Panc1 (cell line): ENCODE data around the gene PELI1. TPM values are rescaled to one million over a fixed set of nuclear protein-coding genes. Genes with fewer than 3 reads are reported as not detected.

ENCODE experiments used
- ATAC-seq: fragments of 200-7000 bp; cut with Tn5 transposase; 2 replicates; pipeline ENCODE4 v1.9.1; 2020; ENCODE audit warnings: mild to moderate bottlenecking, moderate library complexity
- BruUV-seq: library from RNA; stranded (reverse); fragments of 400-500 nt; replicated peaks from 2 replicates; lab custom pipeline; 2021; lab: Mats Ljungman, UMichigan
- CTCF ChIA-PET: fragments of 300-600 bp; sonication (Branson Sonifier 250); formaldehyde crosslinking; loops from one replicate; lab custom pipeline; 2022; ENCODE audit warnings: antibody characterized with exemption; lab: Charles Lee
- POLR2A ChIA-PET: fragments of 300-600 bp; sonication (Branson Sonifier 250); formaldehyde crosslinking; loops from one replicate; lab custom pipeline; 2022; ENCODE audit warnings: antibody characterized with exemption; lab: Charles Lee
- DNase-seq: peaks from one replicate; pipeline ENCODE4 v3.0.0-alpha.2; 2010; ENCODE audit warnings: low read depth, low spot score
- H3K27ac ChIP-seq: 2 replicates; pipeline ENCODE4 v1.5.1; 2011; ENCODE audit warnings: mild to moderate bottlenecking, low read length, inconsistent platforms
- H3K27me3 ChIP-seq: fragments of 200-500 bp; sonication (Bioruptor generic); 2 replicates; pipeline ENCODE4 v1.6.0; 2014; ENCODE audit warnings: low read length, inconsistent platforms; ENCODE audit not compliant: control insufficient read depth, insufficient read depth
- H3K36me3 ChIP-seq: fragments of 200-500 bp; sonication (Bioruptor generic); 2 replicates; pipeline ENCODE4 v1.5.1; 2014; ENCODE audit warnings: inconsistent platforms, mild to moderate bottlenecking, low read length, moderate library complexity; ENCODE audit not compliant: control insufficient read depth, insufficient read depth
- H3K4me1 ChIP-seq: 2 replicates; pipeline ENCODE4 v1.5.1; 2011; ENCODE audit warnings: inconsistent platforms, mild to moderate bottlenecking, low read length, moderate library complexity; ENCODE audit not compliant: control insufficient read depth, insufficient read depth
- H3K4me3 ChIP-seq, 2 experiments: 2 replicates each; pipeline ENCODE4 v1.5.1; 2011 to 2012; ENCODE audit warnings: low read depth in 2 of 2, low read length in 2 of 2, mild to moderate bottlenecking in 2 of 2, inconsistent platforms in 1 of 2, moderate library complexity in 1 of 2
- H3K9me3 ChIP-seq: fragments of 200-500 bp; sonication (Bioruptor generic); 2 replicates; pipeline ENCODE4 v1.5.1; 2014; ENCODE audit warnings: low read depth, mild to moderate bottlenecking, inconsistent platforms, low read length, moderate library complexity; ENCODE audit not compliant: control insufficient read depth, insufficient read depth
- CTCF ChIP-seq: fragments of 450-650 bp; IDR thresholded peaks from 2 replicates; pipeline ENCODE4 v1.5.1; 2017; ENCODE audit warnings: mild to moderate bottlenecking
- POLR2AphosphoS5 ChIP-seq: IDR thresholded peaks from 2 replicates; pipeline ENCODE4 v1.6.1; 2012; ENCODE audit warnings: mild to moderate bottlenecking, low read depth, low read length, moderate library complexity
- REST ChIP-seq, 2 experiments: IDR thresholded peaks; 2 replicates each; pipeline ENCODE4 v1.6.1; 2011 to 2012; ENCODE audit warnings: low read depth in 2 of 2, control low read depth in 1 of 2, low read length in 1 of 2, mild to moderate bottlenecking in 1 of 2, moderate library complexity in 1 of 2; ENCODE audit not compliant: insufficient read depth in 1 of 2
- SIN3A ChIP-seq: IDR thresholded peaks from 2 replicates; pipeline ENCODE4 v1.6.1; 2012; ENCODE audit warnings: low read depth, mild to moderate bottlenecking, low read length, moderate library complexity, borderline replicate concordance; ENCODE audit not compliant: insufficient read depth
- TCF7L2 ChIP-seq: IDR thresholded peaks from 2 replicates; pipeline ENCODE4 v1.6.1; 2011; ENCODE audit warnings: mild to moderate bottlenecking, low read depth, low read length, inconsistent platforms
- in situ Hi-C: cut with HindIII; loops from 2 replicates; pipeline ENCODE4 v1.10.0; 2016; ENCODE audit warnings: low sequenced_read_pairs, low pct_unique_long_range_greater_than_20kb
- intact Hi-C: fragments of 100-400 bp; cut with micrococcal nuclease; formaldehyde crosslinking; loops from one replicate; pipeline ENCODE4 v1.10.0; 2022; ENCODE audit not compliant: unreplicated experiment
- total RNA-seq: library from RNA; stranded (reverse); gene quantifications from one replicate; pipeline ENCODE4 v1.2.1, GENCODE V29; 2021; ENCODE audit not compliant: unreplicated experiment

Gene PELI1
- total RNA-seq, 1 experiment from 2014 or later: 6.7 TPM

- TF ChIP-seq REST (IDR thresholded peaks at IDR 0.05; ENCODE audit: insufficient read depth in 1 of 2, low read depth in 2 of 2, low read length in 1 of 2) (no peak), TCF7L2 (no peak), SIN3A (no peak), CTCF (no peak), POLR2AphosphoS5 (no peak)
- Histone ChIP-seq H3K27ac (0 out of 2 replicates have a peak overlapping the region, but pooled peaks have one; percentile 4), H3K36me3 (no peaks in the 10 kb centered on the region), H3K27me3 (no peaks in the 10 kb centered on the region), H3K4me1 (peaks cover 12% of the 10 kb centered on the region), H3K9me3 (no peaks in the 10 kb centered on the region), H3K4me3 (no peak overlapping the region)
- CTCF ChIA-PET: no interaction called here
- ATAC-seq (no peak), DNase-seq (no peak)
- in situ Hi-C loops (no loop called here), intact Hi-C loops (no loop called here)
- POLR2A ChIA-PET: no interaction called here
- BruUV-seq: no TSS peak
Measured at GRCh38 chr2:64114912-64115277, 29.3 kb downstream of the PELI1 start.

DNA sequence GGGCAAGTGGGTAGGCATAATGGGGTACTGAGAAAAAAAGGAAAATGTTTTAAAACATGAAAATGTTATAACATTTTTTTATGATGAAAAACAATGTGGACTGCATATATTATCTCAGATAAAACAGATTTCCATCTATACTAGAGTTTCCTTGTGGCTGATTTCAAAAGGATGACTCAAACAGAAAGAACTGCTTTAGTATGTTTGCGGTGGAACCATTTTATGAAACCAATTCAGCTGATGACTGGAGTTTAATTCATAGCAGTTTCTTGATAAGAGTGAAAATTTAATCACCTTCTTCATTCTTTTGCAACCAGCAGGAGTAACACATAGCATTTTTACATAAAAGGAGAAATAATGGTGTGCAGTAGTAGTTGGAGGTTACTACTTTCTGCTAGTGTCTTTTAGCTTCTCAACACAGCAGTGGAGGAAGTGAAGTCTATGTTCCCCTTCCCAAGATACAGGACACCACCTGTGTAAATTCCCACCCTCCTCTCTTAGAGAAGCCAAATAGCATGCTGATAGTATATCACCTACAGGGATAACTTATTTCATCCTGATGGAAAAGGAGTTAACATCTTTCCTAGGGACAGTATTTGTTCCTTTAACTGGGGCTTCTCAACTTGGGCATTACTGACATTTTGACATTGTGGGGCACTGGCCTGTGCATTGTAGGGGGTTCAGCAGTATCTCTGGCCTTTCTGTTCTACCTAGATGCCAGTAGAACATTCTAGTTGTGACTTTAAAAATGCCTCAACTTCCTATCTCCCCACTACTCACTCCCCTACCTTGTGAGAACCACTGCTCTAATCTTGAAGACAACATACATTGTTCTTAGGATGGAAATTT is 29.9 kb downstream of the PELI1 start:
- no TSS peak for BruUV-seq
- in situ Hi-C loops: no loop called here
- intact Hi-C loops: no loop called here

GRCh38 chr2:64112016-64112415 is 32.2 kb downstream of the PELI1 start:
- H3K4me3 ChIP-seq: no peak overlapping the region
- POLR2A ChIA-PET: no interaction called here
- peaks cover 12% of the 10 kb centered on the region for H3K4me1 ChIP-seq
- CTCF ChIA-PET: no interaction called here
- no peaks in the 10 kb centered on the region for H3K36me3 ChIP-seq
- H3K9me3 ChIP-seq: no peaks in the 10 kb centered on the region
- ATAC-seq (no peak), DNase-seq (no peak)
- H3K27me3 ChIP-seq: no peaks in the 10 kb centered on the region
- no TSS peak for BruUV-seq
- in situ Hi-C loops: no loop called here
- TF ChIP-seq SIN3A: no peak
- TF ChIP-seq POLR2AphosphoS5: no peak
- TF ChIP-seq TCF7L2: no peak
- TF ChIP-seq CTCF: no peak
- intact Hi-C loops: no loop called here
- no peak overlapping the region for H3K27ac ChIP-seq

More for the DNA sequence above, 29.9 kb downstream of the PELI1 start:
- H3K36me3 ChIP-seq: no peaks in the 10 kb centered on the region
- DNase-seq (no peak), ATAC-seq (peak; percentile 60)
- peaks cover 12% of the 10 kb centered on the region for H3K4me1 ChIP-seq
- no peaks in the 10 kb centered on the region for H3K27me3 ChIP-seq
- H3K27ac ChIP-seq: 0 out of 2 replicates have a peak overlapping the region, but pooled peaks have one; percentile 4
- H3K9me3 ChIP-seq: no peaks in the 10 kb centered on the region
- ChIA-PET POLR2A (no interaction called here), CTCF (no interaction called here)
- TF ChIP-seq TCF7L2 (0 out of 2 replicates have a peak, but pooled peaks have one; percentile 19), POLR2AphosphoS5 (no peak)
- H3K4me3 ChIP-seq: no peak overlapping the region
